NCI-H1694 (cell line): ENCODE data around the gene TMEM123.

ENCODE experiments used
- DNase-seq: peaks from one replicate; lab custom pipeline; 2025; lab: John Stamatoyannopoulos, UW

Gene TMEM123

GRCh38 chr11:102452461-102453301, at the start of gene TMEM123:
TSS of gene TMEM123 (minus strand) at chr11:102452765. CDS start at chr11:102452623, 142 bp downstream.
- no peak for DNase-seq

- DNase-seq, result no peak
Measured at GRCh38 chr11:102500829-102501228, 48.3 kb upstream of the TMEM123 start.

GRCh38 chr11:102499931-102500330, 47.4 kb upstream of the TMEM123 start:
- no peak for DNase-seq

- DNase-seq, result no peak
Measured at GRCh38 chr11:102499151-102499550, 46.6 kb upstream of the TMEM123 start.

DNA sequence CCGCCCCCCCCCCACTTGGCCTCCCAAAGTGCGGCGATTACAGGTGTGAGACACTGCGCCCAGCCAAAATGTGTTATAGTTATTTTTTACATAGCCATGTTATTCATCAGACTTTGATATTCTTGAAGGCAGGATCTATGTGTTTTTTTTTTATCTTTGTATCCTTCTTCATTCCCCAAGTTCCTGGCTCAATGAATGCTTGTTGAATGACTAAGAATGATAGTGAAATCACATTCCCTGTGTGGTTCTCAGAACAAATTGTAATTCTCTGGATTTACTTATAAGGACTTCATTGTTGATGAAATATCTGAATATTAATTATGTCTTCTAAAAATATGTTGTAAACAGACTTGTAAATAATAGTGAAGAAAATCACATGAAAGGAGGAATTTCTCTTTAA, 44.5 kb upstream of the TMEM123 start:
- DNase-seq, result no peak

DNA sequence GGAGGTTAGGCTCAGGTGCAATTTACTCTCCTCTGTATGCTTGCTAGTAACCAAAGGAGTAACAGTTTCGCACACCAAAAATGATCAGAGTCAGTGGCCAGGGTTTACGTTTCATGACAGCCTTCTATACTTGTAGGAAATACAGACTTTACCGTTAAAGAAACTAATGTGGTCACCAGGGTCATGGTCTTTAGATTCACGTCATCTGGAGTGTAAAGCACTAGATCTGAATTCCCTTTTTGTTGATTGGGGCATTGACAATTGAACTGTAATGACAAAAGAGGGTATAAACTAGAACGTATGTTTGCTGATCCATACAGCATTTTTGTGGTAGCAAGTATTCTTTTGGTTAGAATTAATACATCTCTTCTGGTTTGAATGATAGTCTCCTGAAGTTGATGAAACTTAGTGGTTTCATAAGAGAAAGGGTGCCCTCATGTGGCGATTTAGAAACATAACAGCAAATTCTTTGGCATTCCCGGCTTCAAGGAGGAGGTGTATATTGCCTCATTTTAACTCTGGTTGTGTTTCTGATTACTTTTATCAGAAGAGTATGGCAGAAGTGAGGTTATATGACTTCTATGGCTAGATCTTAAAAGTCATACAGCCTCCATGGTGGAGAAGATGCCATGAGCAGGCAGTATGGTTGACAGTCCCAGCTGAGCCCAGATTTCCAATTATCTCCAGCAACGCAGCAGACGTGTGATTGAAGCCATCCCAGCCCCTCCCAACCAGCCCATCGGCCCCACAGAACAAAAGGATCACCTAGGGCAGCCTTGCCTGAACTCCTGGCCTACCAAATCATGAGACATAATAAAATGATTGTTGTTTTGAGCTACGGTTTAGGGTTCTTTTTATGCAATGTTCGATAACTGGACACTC, 42.8 kb upstream of the TMEM123 start:
- peak; percentile 23 for DNase-seq

DNA sequence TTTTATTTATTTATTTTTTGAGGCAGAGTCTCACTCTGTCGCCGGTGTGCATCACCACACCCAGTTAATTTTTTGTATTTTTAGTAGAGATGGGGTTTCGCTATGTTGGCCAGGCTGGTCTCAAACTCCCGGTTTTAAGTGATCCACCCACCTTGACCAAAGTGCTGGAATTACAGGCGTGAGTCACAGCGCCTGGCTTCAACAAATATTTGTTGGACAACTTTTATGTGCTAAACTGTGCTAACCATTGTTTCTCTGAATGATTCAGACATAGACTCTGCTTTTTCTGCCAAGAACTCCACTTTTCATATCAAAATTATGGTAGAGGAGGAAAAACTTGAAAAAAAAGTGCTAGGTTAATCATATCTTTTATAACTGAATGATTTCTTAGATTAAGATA, 41.7 kb upstream of the TMEM123 start:
- no peak for DNase-seq

GRCh38 chr11:102493524-102493923, 41.0 kb upstream of the TMEM123 start:
- DNase-seq, result no peak

- DNase-seq, result no peak
Measured at GRCh38 chr11:102491969-102492368, 39.4 kb upstream of the TMEM123 start.

GRCh38 chr11:102489186-102490145, 36.9 kb upstream of the TMEM123 start:
- no peak for DNase-seq

GRCh38 chr11:102488208-102488607, 35.6 kb upstream of the TMEM123 start:
- DNase-seq, result no peak

DNA sequence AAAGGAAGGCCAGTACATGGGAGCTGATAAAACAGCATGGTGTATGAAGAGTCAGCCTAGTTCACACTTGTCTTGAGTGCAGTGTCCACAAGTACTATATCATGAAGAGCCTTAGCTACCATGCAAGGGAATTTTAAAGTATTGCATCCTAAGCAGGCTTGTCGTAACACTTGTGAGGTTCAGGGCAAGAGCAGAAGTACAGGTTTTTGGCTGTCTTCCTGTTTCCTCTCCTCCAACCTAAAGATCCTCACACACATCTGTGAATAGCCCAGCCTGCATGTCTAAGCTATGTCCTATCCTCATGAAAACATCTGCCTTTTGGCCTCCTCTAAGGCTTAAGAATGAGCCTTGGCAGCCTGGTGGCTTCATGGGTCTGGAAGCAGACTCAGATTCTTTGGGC, 34.6 kb upstream of the TMEM123 start:
- no peak for DNase-seq

GRCh38 chr11:102486584-102486983, 34.0 kb upstream of the TMEM123 start:
- no peak for DNase-seq

DNA sequence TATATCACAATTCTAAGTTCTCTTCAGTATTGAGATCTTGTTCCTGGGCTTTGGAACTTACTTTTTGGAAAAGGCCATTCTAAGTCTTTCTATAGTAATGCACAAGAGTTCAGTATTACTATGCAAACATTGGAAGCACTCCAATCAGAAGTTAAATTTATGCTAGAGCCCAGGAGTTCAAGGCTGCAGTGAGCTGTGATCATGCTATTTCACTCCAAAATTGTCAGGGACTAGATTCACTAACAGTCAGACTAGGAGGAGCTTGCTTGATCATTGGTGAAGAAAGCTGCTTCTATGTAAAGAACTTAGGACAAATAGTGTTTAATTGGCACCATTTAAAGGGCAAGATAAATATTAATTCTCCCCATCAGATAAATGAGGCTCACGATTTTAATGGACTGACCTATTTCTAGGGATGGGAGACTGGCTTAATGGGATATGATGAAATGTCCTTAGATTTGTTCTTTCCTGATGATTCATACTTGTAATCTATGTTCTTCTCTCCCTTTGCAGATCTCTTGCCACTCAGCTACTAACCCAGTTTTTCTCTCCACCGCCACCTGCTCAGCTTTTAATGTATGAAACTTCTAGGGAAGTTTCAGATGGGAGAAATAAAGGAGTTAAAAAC, 32.6 kb upstream of the TMEM123 start:
- no peak for DNase-seq

DNA sequence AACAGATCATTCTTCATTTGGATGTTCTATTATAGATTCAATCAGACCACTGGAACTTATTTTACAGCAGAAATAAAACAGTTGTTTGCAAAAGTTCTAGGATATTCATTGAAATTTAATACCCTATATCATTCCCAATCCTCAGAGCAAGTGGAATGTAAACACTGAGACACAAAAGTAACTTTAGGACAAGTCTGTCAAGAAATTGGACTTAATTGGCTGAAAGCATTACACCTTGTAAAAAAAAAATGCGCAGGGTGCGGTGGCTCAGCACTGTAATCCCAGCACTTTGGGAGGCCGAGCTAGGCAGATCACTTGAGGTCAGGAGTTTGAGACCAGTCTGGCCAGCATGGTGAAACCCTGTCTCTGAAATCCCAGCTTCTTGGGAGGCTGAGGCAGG, 29.9 kb upstream of the TMEM123 start:
- DNase-seq, result no peak

DNA sequence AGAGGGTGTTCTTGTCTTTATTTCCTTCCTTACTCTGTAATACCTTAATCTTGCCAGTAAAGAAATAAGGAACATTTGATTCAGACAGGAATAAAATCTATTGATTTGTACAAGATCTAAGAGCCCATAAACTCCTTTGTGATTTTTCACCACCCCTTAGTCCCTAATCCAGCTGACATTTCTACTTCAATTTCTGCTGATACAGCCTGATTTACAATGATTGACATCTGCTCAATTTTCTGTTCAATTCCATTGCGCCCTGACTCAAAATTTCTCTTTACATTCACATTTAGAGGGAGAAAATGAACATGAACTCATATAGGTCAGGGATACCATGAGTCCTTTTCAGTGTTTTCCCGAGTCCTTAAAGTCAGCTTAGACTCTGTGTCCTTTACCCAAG, 27.2 kb upstream of the TMEM123 start:
- no peak for DNase-seq

DNA sequence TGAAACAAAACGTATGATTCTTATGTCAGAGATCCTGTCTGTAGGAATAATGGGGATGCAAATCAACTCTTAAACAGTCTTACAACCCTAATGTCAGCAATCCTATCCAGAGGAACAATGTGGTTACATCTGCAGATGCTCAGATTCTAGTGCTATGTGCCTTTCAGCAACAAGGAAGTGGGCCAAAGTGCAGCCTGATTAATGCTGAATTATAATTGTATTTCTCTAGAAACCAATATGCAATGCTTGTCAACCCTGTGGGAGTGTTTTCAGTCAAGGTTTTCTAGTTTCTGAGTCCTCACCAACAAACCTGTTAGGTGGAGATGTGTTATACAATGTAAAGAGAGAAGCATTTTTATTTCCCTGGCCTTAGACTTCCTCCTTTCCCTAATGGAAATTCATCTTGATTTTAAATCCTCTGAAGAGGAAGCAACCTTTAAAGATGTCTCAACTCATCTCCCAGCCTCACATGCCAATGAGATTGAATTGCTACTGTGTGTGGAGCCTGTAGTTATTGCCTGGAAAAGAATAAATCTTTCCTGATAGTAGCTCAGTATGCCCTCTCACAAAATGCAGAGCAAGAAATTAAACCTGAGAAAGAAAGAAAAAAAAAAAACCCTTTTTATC, 26.2 kb upstream of the TMEM123 start:
- DNase-seq, result no peak

DNA sequence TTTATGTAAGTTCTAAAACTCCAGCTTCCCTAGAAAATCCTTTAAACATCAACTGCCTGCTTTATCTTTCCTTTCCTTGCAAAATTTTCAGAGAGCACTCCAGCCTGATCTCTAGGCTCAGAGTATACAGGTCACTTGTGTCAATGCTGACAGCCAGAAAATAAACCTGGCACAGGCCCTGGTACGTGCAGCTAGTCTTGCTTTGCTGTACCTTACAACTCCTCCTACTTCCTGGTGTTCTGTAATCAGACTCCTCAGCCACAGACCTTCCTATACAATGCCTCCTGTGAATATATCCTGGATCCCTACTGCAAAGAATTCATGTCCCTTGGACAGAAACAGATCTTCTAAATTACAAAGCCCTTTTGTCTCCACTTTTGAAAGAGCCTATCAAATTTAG, 24.2 kb upstream of the TMEM123 start:
- DNase-seq, result no peak

DNA sequence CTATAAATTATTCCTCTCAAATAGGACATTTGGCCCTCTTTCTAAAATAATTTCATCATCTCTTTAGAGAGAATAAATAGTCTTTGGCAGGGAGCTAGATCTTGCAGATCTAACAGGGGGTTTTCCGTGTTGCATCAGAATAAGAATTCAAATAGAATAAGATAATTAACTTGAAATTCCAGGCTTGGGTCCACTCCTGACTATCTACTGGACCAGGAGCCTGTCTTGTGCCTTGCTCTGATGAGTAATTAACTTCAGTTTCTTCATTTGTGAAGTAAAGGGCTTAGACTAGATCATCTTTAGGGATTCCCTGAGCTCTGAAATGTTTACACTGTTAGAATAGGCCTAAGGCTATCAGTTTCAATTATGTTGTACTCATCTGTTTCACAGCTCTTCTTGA, 23.5 kb upstream of the TMEM123 start:
- DNase-seq, result no peak

GRCh38 chr11:102473543-102473942, 21.0 kb upstream of the TMEM123 start:
- DNase-seq, result no peak

DNA sequence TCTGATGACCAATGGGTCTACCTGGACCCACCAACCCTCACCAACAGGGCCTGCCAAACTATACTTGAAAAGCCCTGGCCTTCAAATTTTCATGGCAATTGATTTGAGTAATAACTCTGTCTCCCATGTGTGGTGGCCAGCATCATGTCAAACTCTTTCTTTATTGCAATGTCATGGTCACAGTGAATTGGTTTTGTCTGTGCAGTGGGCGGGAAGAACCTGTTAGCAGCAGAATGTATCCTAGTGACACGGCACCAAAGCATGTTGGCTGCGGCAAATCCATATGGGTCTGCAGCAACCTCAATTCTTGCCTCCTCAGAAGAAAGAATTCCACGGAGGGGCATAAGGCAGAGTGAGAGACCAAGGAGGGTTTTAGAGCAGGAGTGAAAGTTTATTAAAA, 19.6 kb upstream of the TMEM123 start:
- DNase-seq, result no peak
